HG02678 (cell line): Measurements from ENCODE around the gene RASL10A.

Experiments used
- ATAC-seq: cut with Tn5 transposase; IDR thresholded peaks from one replicate; pipeline ENCODE4 v1.9.1; 2021; ENCODE audit warnings: mild to moderate bottlenecking, moderate library complexity; ENCODE audit not compliant: unreplicated experiment

Gene RASL10A

GRCh38 chr22:29339381-29340235 lies 24.1 kb upstream of the RASL10A start:
- no peak for ATAC-seq

DNA sequence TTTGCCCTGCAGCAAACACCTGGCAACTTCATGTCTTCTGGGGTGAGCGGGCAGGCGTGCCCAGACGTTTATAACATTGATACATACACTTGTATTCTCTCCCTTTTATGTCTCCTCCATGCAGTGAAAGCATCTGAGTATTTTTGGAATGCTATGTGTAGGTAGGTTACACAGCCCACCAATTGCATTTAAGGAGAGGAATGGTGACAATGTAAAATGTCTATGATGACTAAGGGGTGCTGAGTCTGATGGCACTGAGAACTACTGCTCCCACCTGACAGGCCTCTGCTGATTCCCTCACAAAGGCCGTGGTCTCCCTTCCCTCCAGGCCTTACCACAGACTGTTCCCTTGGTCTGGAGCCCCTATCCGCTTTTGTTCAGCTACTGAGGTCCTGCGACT lies 22.9 kb upstream of the RASL10A start:
- ATAC-seq, result no peak

- no peak for ATAC-seq
Observed at GRCh38 chr22:29337631-29338284, 22.3 kb upstream of the RASL10A start.

GRCh38 chr22:29336751-29337490 lies 21.4 kb upstream of the RASL10A start:
- ATAC-seq, result no peak

- no peak for ATAC-seq
Observed at GRCh38 chr22:29335656-29336055, 20.2 kb upstream of the RASL10A start.

DNA sequence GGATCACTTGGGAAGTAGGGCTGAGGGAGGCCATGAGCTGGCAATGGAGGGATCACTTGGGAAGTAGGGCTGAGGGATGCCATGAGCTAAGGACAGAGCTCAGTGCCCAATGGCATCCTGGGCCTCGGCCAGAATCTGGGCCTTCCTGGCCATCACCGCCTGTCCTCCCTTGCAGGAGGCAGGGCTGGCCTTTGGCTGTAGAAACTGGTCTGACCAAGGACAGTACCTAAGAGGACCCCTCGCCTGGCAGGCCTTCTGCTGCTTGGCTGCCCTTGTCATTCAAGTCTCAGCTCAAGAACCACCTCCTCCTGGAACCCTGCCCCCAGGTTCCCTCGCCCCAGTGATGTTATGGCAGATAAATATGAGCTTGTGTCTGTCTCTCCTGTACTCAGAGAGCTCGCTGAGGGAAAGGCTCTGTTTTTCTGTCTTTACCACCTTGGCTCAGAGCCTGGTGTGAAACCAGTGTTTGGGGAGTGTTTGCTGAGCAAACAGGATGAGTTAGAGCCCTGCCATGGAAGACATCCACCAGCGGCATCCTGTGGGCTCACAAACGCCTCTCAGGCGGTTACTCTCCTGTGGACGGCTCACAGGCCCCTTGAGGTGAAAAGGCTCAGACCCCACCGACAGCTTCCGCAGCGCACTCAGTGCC lies 19.3 kb upstream of the RASL10A start:
- no peak for ATAC-seq

- ATAC-seq, result no peak
Observed at GRCh38 chr22:29334148-29334547, 18.7 kb upstream of the RASL10A start.

DNA sequence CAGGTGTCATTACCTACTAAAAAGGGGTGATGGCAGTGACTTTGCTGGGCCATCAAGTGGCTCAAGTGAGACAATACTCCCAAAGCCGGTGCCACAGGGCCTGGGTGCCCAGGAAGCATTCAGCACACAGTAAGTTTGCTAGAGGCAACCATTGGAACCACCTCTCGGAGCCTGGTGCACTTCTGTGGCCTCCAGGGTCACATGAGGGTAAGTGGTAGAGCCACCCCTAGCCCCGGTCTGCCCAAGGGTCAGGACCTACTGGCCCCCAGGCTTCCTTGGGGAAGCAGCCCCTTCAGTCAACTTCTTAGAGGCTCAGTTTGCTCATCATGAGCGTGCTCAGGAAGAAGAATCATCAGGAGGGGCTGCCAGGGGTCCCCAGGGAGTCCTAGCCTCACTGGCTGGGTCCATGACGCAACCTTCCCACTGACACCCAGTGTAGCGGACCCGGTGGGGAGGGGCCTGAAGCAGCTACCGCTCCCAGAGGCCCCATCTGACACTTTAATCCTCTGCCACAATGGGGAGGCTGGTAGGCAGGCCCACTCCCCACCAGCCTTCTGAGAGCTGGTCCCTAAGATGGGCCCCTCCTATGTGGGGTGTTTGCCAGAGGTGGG lies 17.5 kb upstream of the RASL10A start:
- no peak for ATAC-seq

DNA sequence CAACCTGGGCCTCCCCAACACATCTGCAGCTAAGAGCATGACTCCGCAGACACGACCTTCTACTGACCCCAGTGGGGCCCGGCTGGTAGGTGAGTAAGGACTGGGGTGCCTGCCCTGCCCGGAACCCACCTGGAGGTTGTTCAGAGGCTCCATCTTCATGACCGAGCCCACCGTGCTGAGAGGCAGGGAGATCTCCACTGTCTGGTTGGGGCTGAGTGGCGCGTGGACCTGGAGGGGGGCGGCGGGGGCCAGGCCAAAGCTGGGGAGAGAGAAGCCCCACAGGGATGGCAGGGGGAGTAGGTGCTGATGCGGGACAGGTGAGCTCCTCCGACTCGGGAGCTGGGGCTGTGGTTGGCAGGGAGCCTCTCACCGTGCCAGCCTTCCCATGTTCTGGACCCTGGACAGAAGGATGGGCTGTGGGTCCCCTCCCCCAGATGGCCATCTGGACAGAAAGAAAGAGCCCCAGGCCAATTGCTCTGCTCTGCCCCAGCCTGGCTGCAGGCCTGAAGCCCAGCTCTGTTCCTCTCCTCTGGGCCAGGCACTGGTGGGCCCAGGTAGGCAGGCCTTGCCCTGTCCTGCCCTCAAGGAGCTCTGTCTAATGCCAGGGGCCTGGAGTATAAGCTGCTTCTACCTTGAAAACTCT lies 16.3 kb upstream of the RASL10A start:
- ATAC-seq, result no peak

DNA sequence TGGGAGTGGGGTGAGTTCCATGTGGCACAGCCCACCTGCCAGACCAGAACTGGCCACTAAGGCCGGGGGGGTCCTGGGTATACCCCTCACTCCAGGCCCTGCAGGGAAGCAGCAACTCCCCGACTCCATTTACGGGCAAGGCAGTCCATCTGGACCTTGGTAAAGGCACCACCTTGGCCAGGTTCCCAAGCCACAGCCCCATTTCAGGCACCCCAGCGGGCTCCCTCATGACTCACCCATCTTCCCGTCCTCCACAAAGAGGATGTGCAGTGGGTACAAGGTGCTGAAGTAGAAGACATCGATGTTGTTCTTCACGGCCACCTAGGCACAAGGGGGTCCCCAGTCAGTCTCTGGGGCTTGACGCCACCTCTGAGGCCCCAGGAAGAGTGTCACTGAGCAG lies 15.7 kb upstream of the RASL10A start:
- no peak for ATAC-seq

DNA sequence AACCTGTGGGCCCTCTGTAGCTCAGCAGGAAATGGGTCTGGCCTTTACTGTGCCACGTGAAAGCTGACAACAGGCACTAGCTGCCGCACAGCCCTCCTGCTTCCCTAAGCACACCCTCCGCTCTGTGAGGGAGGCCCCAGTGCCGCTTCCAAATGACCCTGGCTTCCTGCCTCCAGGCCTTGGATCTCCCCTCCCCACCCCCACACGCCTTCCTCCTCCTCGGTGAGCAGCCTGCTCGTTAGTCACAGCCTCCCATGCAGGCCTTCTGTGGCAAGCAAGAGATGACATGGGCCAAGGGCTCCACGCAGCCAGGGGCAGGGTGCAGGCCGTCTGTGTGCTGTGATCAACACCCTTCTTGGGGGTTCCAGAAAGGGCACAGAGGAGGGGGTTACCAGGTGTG lies 15.3 kb upstream of the RASL10A start:
- no peak for ATAC-seq

GRCh38 chr22:29330291-29330690 lies 14.8 kb upstream of the RASL10A start:
- no peak for ATAC-seq

DNA sequence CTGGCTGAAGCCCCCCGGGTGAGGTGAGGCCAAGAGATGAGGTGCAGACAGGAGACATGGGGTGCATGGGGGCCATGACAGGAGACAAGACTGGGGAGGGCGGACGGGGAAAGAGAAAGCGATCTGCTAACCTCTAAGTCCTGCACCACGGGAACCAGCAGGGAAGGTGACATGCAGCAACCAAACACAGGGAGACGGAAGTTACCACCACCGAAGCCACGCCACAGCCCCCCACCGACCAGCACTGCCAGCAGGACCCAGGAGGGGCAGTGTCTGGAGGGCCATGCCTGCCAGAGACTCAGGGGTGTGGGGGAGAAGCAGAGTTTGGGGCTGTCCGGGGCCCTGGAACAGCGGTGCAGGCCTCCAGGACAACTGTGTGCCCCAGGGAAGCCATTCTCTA lies 14.1 kb upstream of the RASL10A start:
- ATAC-seq, result no peak

- ATAC-seq, result no peak
Observed at GRCh38 chr22:29328566-29329500, 13.3 kb upstream of the RASL10A start.

GRCh38 chr22:29328055-29328454 lies 12.6 kb upstream of the RASL10A start:
- ATAC-seq, result no peak

DNA sequence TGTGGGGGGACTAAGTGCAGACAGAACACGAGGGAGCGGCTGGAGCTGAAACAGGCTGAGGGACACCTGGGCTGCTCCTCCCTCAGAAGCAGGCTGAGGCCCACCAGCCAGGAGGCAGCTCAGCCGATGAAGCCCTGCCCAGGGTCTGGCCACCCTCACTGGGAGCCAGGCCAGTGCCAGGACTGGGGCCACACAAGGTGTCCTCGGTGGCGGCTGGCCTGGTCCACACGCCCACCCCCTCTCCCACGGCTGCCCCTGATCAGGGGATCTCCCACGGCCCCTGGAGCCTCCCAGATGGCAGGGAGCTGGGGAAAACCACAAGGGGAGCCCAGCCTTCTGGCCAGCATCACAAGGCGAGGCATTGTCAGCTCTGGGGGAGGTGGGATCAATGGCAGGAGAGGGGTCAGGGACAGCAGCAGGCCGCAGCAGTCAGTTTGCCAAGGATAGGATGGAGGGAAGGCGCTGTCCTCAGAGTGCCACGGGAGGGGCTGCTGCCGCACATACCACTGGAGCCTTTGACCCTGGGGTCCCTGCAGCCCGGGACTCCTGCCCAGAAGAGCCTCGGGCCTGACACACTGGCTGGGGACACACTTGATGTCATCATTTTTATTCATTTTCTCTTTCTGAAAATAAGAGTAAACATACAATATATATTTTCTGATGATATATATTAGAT lies 11.7 kb upstream of the RASL10A start:
- ATAC-seq, result no peak

- no peak for ATAC-seq
Observed at GRCh38 chr22:29326481-29326880, 11.0 kb upstream of the RASL10A start.

GRCh38 chr22:29325785-29326315 lies 10.4 kb upstream of the RASL10A start:
- ATAC-seq, result no peak
